Measurements from ENCODE around the gene COP1.

- no peak for TF ChIP-seq CTCF (IDR thresholded peaks at IDR 0.05)
- no peak for TF ChIP-seq POLR2A (IDR thresholded peaks at IDR 0.05)
- TF ChIP-seq POLR2AphosphoS5 (IDR thresholded peaks at IDR 0.05; ENCODE audit: insufficient read depth in 1 of 2, low read depth in 1 of 2) = no peak
Measured at GRCh38 chr1:176225911-176226310, 18.8 kb upstream of the COP1 start.

Measured in vagina (tissue), 2 donors.